Measurements from ENCODE around the gene CBFA2T3. TPM values are rescaled to one million over a fixed set of nuclear protein-coding genes. Genes with fewer than 3 reads are reported as not detected.
"Not testable (repeated sequence)": the region's sequence is repeated elsewhere in the genome, so short reads cannot be mapped to it uniquely, and the experiment has no call there.

The CBFA2T3 gene
- total RNA-seq, 1 donor = 1.3 TPM

GRCh38 chr16:88924834-88925539 is 52.0 kb downstream of the CBFA2T3 start:
- Histone ChIP-seq H3K27me3 (ENCODE audit: insufficient read depth, low read length) (no peaks in the 10 kb centered on the region), H3K4me1 (ENCODE audit: insufficient read depth, low read length) (peaks cover 34% of the 10 kb centered on the region), H3K4me3 (ENCODE audit: low read length) (no peak overlapping the region), H3K9me3 (ENCODE audit: low read depth, low read length) (no peaks in the 10 kb centered on the region)

- Histone ChIP-seq H3K9me3 (ENCODE audit: low read depth, low read length) (no peaks in the 10 kb centered on the region), H3K27me3 (ENCODE audit: insufficient read depth, low read length) (no peaks in the 10 kb centered on the region), H3K4me3 (ENCODE audit: low read length) (no peak overlapping the region), H3K4me1 (ENCODE audit: insufficient read depth, low read length) (peaks cover 34% of the 10 kb centered on the region)
Measured at GRCh38 chr16:88923926-88924833, 52.8 kb downstream of the CBFA2T3 start.

DNA sequence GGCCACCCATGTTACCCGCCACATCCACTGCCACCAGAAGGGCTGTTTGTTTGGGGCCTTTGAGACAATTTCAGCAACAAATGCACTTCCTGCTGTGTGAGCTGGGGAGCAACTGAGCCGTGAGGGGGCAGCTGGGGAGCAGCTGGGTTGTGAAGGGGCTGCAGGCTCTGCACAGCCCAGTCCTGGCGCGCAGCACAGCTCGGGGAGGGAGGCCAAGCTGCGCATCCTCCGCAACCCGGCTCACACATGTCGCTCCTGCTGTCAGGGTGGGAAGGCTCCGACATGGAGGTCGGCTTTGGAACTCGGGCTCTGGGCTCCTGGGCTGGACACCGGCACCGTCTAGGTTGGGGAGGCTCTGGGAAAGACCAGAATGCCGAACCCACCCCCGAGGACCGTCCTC is 53.6 kb downstream of the CBFA2T3 start:
- Histone ChIP-seq H3K27me3 (ENCODE audit: insufficient read depth, low read length) (no peaks in the 10 kb centered on the region), H3K4me1 (ENCODE audit: insufficient read depth, low read length) (peaks cover 34% of the 10 kb centered on the region), H3K4me3 (ENCODE audit: low read length) (no peak overlapping the region)

DNA sequence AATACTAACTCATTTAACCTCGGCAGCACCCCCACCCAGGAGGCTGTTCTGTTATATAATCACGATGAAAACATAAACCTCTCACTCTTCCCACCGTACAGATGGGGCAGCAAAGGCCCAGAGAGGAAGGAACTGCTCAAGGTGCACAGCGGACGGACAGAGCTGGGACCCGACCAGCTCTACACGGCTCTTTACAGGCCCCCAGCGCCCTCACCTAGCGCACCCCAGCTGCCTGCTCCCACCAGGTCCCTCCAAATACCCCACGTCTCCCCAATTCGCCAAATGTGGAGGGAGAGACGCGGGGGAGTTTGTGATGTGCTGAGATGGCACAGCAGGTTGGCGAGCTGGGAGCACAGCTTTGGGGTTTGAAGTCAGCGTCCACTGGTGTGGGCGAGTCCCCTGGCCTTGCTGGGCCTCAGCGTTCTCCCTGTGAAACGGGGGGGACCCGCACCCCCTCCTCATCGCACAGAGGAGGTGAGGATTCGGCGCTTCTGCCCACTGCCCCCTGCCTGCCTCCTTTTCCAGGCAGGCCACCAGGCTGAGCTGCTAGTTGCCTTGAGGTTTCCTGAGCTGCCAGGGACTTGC is 54.1 kb downstream of the CBFA2T3 start:
- no peaks in the 10 kb centered on the region for H3K9me3 ChIP-seq (ENCODE audit: low read depth, low read length)
- H3K4me3 ChIP-seq (ENCODE audit: low read length) = no peak overlapping the region
- peaks cover 34% of the 10 kb centered on the region for H3K4me1 ChIP-seq (ENCODE audit: insufficient read depth, low read length)
- no peaks in the 10 kb centered on the region for H3K27me3 ChIP-seq (ENCODE audit: insufficient read depth, low read length)

More for the DNA sequence above, 53.6 kb downstream of the CBFA2T3 start:
- H3K9me3 ChIP-seq (ENCODE audit: low read depth, low read length) = no peaks in the 10 kb centered on the region

- no peaks in the 10 kb centered on the region for H3K9me3 ChIP-seq (ENCODE audit: low read depth, low read length)
- no peaks in the 10 kb centered on the region for H3K27me3 ChIP-seq (ENCODE audit: insufficient read depth, low read length)
- H3K4me1 ChIP-seq (ENCODE audit: insufficient read depth, low read length) = peaks cover 34% of the 10 kb centered on the region
- no peak overlapping the region for H3K4me3 ChIP-seq (ENCODE audit: low read length)
Measured at GRCh38 chr16:88922114-88922825, 54.7 kb downstream of the CBFA2T3 start.

DNA sequence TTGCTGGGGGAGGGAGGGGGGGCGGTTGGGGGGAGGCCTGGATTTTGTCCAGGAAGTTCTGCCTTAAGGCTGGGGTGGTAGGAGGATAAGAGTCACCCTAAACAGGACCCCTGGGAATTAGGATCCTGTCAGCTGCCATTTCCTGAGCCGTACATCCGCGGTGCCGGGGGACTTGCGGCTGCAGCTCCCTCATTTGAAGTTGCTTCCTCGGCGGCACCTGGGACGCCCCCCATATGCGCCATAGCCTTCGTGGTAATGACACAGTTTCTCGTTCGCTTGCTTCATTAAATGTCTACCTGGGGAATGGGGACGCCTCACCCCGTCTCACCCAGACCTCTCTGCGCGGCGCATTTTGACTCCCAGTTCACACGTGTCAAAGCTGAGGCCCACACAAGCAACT is 55.4 kb downstream of the CBFA2T3 start:
- no peaks in the 10 kb centered on the region for H3K27me3 ChIP-seq (ENCODE audit: insufficient read depth, low read length)
- no peak overlapping the region for H3K4me3 ChIP-seq (ENCODE audit: low read length)
- H3K9me3 ChIP-seq (ENCODE audit: low read depth, low read length) = no peaks in the 10 kb centered on the region
- H3K4me1 ChIP-seq (ENCODE audit: insufficient read depth, low read length) = peaks cover 34% of the 10 kb centered on the region

GRCh38 chr16:88920618-88921590 is 56.1 kb downstream of the CBFA2T3 start:
- Histone ChIP-seq H3K9me3 (ENCODE audit: low read depth, low read length) (no peaks in the 10 kb centered on the region), H3K27me3 (ENCODE audit: insufficient read depth, low read length) (no peaks in the 10 kb centered on the region), H3K4me3 (ENCODE audit: low read length) (no peak overlapping the region), H3K4me1 (ENCODE audit: insufficient read depth, low read length) (peaks cover 34% of the 10 kb centered on the region)

GRCh38 chr16:88919936-88920335 is 57.1 kb downstream of the CBFA2T3 start:
- Histone ChIP-seq H3K9me3 (ENCODE audit: low read depth, low read length) (no peaks in the 10 kb centered on the region), H3K27me3 (ENCODE audit: insufficient read depth, low read length) (no peaks in the 10 kb centered on the region), H3K4me1 (ENCODE audit: insufficient read depth, low read length) (peaks cover 34% of the 10 kb centered on the region), H3K4me3 (ENCODE audit: low read length) (no peak overlapping the region)

GRCh38 chr16:88918896-88919295 is 58.1 kb downstream of the CBFA2T3 start:
- H3K9me3 ChIP-seq (ENCODE audit: low read depth, low read length); H3K4me3 ChIP-seq (ENCODE audit: low read length); H3K27me3 ChIP-seq (ENCODE audit: insufficient read depth, low read length): not testable (repeated sequence)
- peaks cover 34% of the 10 kb centered on the region for H3K4me1 ChIP-seq (ENCODE audit: insufficient read depth, low read length)

DNA sequence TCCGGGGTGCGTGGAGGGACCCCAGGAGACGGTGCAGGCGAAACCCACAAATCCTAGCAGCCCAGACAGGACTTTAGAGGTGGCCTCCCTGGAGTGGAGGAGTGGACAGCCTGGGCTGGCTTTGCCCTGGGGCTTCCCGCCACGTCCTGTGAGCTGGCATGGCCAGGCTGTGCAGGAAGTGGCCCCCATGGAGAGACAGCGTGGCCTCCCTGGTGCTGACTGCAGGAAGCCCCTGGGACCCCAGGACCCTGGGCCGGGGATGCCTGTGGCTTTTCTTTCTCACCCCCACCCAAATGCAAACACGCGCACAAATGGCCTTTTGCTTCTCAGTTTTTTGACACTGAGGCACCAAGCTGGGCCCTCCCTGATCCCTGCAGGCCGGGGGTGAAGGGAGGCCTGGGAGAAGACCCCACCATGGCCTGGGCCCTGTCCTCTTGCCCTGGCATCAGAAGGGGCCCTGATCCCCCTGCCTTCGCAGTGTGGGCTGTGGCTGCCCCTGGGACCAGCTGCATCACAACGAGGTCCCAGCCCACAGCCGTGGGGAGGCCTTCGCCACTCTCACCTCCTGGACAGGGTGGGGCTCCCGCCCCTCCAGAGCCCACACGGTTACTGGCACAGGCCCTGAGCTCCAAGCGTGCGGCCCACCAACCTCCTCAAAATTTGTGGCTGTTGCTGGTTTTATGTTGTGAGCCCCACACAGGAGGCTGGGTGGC is 58.9 kb downstream of the CBFA2T3 start:
- no peaks in the 10 kb centered on the region for H3K9me3 ChIP-seq (ENCODE audit: low read depth, low read length)
- H3K4me3 ChIP-seq (ENCODE audit: low read length) = no peak overlapping the region
- H3K27me3 ChIP-seq (ENCODE audit: insufficient read depth, low read length) = no peaks in the 10 kb centered on the region
- peaks cover 28% of the 10 kb centered on the region for H3K4me1 ChIP-seq (ENCODE audit: insufficient read depth, low read length)

DNA sequence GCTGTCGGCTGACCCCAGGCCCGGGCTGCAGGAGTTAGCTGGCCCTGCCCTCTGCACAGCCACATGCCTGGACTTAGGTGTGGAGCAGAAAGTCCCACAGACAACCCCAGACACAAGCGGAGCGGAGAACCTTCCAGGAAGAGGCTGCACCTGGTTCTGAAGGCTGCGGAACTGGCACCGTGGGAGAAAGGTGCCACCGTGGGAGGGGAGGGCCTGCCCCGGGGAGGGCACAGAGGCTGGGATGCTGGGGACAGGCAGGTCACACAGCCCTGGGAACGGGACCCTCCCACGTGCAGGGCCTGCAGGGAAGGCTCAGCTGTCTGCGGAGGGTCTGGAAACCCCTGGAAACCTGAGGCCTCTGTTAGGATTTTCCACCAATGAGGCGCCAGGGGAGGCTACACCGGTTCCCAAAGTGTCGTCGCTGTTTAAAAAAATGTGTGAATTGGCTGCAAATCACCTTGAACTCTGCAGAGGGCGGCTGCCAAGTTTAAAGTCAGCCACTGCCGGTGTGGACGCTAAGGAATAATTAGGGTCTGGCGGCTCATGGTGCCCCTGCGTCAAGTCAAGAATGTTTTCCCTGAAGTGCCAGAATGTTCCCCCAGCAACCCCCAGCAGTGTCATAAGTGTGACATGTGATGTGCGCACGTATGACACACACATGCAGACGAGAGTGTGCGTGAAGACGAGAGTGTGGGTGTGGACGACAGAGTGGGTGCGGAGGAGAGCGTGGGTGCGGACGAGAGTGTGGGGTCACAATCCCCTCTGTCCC is 59.7 kb downstream of the CBFA2T3 start:
- Histone ChIP-seq H3K4me1 (ENCODE audit: insufficient read depth, low read length) (peaks cover 21% of the 10 kb centered on the region), H3K4me3 (ENCODE audit: low read length) (no peak overlapping the region), H3K9me3 (ENCODE audit: low read depth, low read length) (no peaks in the 10 kb centered on the region), H3K27me3 (ENCODE audit: insufficient read depth, low read length) (no peaks in the 10 kb centered on the region)

DNA sequence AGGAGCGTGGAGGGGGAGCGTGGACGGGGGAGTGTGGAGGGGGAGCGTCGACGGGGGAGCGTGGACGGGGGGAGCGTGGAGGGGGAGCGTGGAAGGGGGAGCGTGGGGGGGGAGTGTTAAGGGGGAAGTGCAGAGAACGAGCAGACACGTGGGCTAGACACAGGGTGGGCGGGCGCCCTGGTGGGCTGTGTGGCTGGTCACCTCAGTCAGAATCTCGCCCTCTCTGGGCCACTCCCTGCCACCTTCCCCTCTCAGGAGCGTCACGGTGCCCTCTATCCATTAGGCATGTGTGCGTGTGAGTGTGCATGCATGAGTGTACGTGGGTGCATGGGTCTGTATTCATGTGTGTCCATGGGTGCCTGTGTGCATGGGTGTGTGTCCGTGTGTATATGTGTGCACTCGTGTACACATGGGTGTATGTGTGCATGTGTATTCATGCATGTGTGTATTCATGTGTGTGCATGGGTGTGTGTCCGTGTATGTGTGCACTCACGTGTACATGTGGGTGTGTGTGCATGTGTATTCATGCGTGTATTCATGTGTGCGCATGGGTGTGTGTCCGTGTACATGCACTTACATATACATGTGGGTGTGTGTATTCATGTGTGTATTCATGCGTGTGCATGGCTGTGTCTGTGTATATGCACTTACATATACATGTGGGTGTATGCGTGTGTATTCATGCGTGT is 61.2 kb downstream of the CBFA2T3 start:
- Histone ChIP-seq H3K4me3 (ENCODE audit: low read length) (no peak overlapping the region), H3K4me1 (ENCODE audit: insufficient read depth, low read length) (peaks cover 10% of the 10 kb centered on the region), H3K27me3 (ENCODE audit: insufficient read depth, low read length) (no peaks in the 10 kb centered on the region), H3K9me3 (ENCODE audit: low read depth, low read length) (no peaks in the 10 kb centered on the region)
